ENCODE data around the gene MAP2. TPM values are rescaled to one million over a fixed set of nuclear protein-coding genes. Genes with fewer than 3 reads are reported as not detected.

MAP2 gene
- total RNA-seq, 1 donor from 2014 or later, result 119 TPM

- TF ChIP-seq CTCF (conservative IDR thresholded peaks at IDR 0.05), result peak; percentile 72
- H3K9me3 Mint-ChIP-seq, result no peaks in the 10 kb centered on the region
- H3K4me3 Mint-ChIP-seq, result peak overlapping the region; percentile 79
- H3K36me3 Mint-ChIP-seq (ENCODE audit: low read depth), result no peaks in the 10 kb centered on the region
- H3K27me3 Mint-ChIP-seq (ENCODE audit: low read depth), result no peaks in the 10 kb centered on the region
- peaks cover 48% of the 10 kb centered on the region for H3K4me1 Mint-ChIP-seq
- no peak for DNase-seq (ENCODE audit: low read depth, low spot score)
- peak overlapping the region; percentile 98 for H3K27ac Mint-ChIP-seq (ENCODE audit: unreplicated experiment)
These were observed 153.8 kb downstream of the MAP2 start for GRCh38 chr2:209577376-209578357.

GRCh38 chr2:209578394-209579001 lies 154.7 kb downstream of the MAP2 start:
- Mint-ChIP-seq H3K4me3 (peak overlapping the region; percentile 79), H3K27me3 (ENCODE audit: low read depth) (no peaks in the 10 kb centered on the region), H3K9me3 (no peaks in the 10 kb centered on the region), H3K4me1 (peaks cover 48% of the 10 kb centered on the region), H3K36me3 (ENCODE audit: low read depth) (no peaks in the 10 kb centered on the region), H3K27ac (ENCODE audit: unreplicated experiment) (peak overlapping the region; percentile 91)
- no peak for TF ChIP-seq CTCF (conservative IDR thresholded peaks at IDR 0.05)
- DNase-seq (ENCODE audit: low read depth, low spot score), result no peak

- Mint-ChIP-seq H3K4me3 (peak overlapping the region; percentile 88), H3K36me3 (ENCODE audit: low read depth) (peaks cover 5% of the 10 kb centered on the region), H3K27me3 (ENCODE audit: low read depth) (no peaks in the 10 kb centered on the region), H3K27ac (ENCODE audit: unreplicated experiment) (peak overlapping the region; percentile 95), H3K4me1 (peaks cover 54% of the 10 kb centered on the region), H3K9me3 (no peaks in the 10 kb centered on the region)
- DNase-seq (ENCODE audit: low read depth, low spot score), result peak; percentile 36
- TF ChIP-seq CTCF (conservative IDR thresholded peaks at IDR 0.05), result no peak
These were observed 155.4 kb downstream of the MAP2 start for GRCh38 chr2:209579230-209579749.

- Mint-ChIP-seq H3K4me1 (peaks cover 63% of the 10 kb centered on the region), H3K4me3 (peak overlapping the region; percentile 88), H3K27me3 (ENCODE audit: low read depth) (no peaks in the 10 kb centered on the region), H3K9me3 (no peaks in the 10 kb centered on the region), H3K36me3 (ENCODE audit: low read depth) (peaks cover 8% of the 10 kb centered on the region), H3K27ac (ENCODE audit: unreplicated experiment) (peak overlapping the region; percentile 3)
- DNase-seq (ENCODE audit: low read depth, low spot score), result no peak
- TF ChIP-seq CTCF (conservative IDR thresholded peaks at IDR 0.05), result no peak
These were observed 157.2 kb downstream of the MAP2 start for GRCh38 chr2:209581040-209581439.

- peak overlapping the region; percentile 47 for H3K4me3 Mint-ChIP-seq
- no peaks in the 10 kb centered on the region for H3K27me3 Mint-ChIP-seq (ENCODE audit: low read depth)
- no peak for TF ChIP-seq CTCF (conservative IDR thresholded peaks at IDR 0.05)
- no peak for DNase-seq (ENCODE audit: low read depth, low spot score)
- peak overlapping the region; percentile 14 for H3K27ac Mint-ChIP-seq (ENCODE audit: unreplicated experiment)
- H3K36me3 Mint-ChIP-seq (ENCODE audit: low read depth), result peaks cover 8% of the 10 kb centered on the region
- peaks cover 65% of the 10 kb centered on the region for H3K4me1 Mint-ChIP-seq
- H3K9me3 Mint-ChIP-seq, result no peaks in the 10 kb centered on the region
These were observed 158.4 kb downstream of the MAP2 start for GRCh38 chr2:209582281-209582680.

Data from neural crest cell (in vitro differentiated cells).